Cardiac fibroblast (primary cell): Measurements from ENCODE around the gene TRIM9.
"Not testable (repeated sequence)": the region's sequence is repeated elsewhere in the genome, so short reads cannot be mapped to it uniquely, and the experiment has no call there.

Experiments
- DNase-seq, 2 donors: peaks; one replicate each; pipeline versions ENCODE4 v3.0.0 to v3.0.0-alpha.2; 2010; ENCODE audit warnings: low read depth in 2 of 2
- H3K4me3 ChIP-seq, 2 donors: replicated peaks in 1 of 2; 1 replicate in 1 of 2; 2 replicates in 1 of 2; pipeline ENCODE4 v1.5.1; 2011; ENCODE audit warnings: low read depth in 2 of 2, low read length in 2 of 2, mild to moderate bottlenecking in 2 of 2, moderate library complexity in 1 of 2
- CTCF ChIP-seq: IDR thresholded peaks from one replicate; pipeline ENCODE4 v1.5.1; 2011; ENCODE audit warnings: low read depth, mild to moderate bottlenecking, low read length, inconsistent platforms

TRIM9 gene

GRCh38 chr14:51004352-51004800 is 90.5 kb downstream of the TRIM9 start:
- no peak overlapping the region for H3K4me3 ChIP-seq
- TF ChIP-seq CTCF: no peak
- peak in 1 of 2 donors; percentile 52 for DNase-seq

GRCh38 chr14:51002406-51002999 is 92.4 kb downstream of the TRIM9 start:
- TF ChIP-seq CTCF: no peak
- no peak overlapping the region for H3K4me3 ChIP-seq
- no peak for DNase-seq

- TF ChIP-seq CTCF: no peak
- no peak overlapping the region for H3K4me3 ChIP-seq
- no peak for DNase-seq
These were observed 94.3 kb downstream of the TRIM9 start for GRCh38 chr14:51000566-51000965.

GRCh38 chr14:50999726-51000125 is 95.2 kb downstream of the TRIM9 start:
- DNase-seq: no peak
- no peak for TF ChIP-seq CTCF
- no peak overlapping the region for H3K4me3 ChIP-seq

- DNase-seq: no peak
- no peak for TF ChIP-seq CTCF
- H3K4me3 ChIP-seq: no peak overlapping the region
These were observed 96.3 kb downstream of the TRIM9 start for GRCh38 chr14:50998612-50999011.

- no peak for TF ChIP-seq CTCF
- DNase-seq: no peak
- H3K4me3 ChIP-seq: no peak overlapping the region
These were observed 97.2 kb downstream of the TRIM9 start for GRCh38 chr14:50997712-50998111.

- not testable (repeated sequence) for H3K4me3 ChIP-seq, DNase-seq
These were observed 100.7 kb downstream of the TRIM9 start for GRCh38 chr14:50994158-50994557.
